MM.1S (cell line): ENCODE results near the gene PIK3IP1.

Experiments
- EZH2 ChIP-seq: fragments of 300-600 bp; sonication (generic); optimal IDR thresholded peaks from 2 replicates; pipeline ENCODE3; 2017; ENCODE audit warnings: low read depth, mild to moderate bottlenecking, antibody characterized with exemption, low read length, mixed read lengths
- TF ChIP-seq, protein P1 (sequence below): fragments of 300-600 bp; sonication (generic); IDR thresholded peaks from 2 replicates; pipeline ENCODE4 v1.5.1; 2016; ENCODE audit warnings: antibody characterized with exemption, low read length, mixed read lengths

DNA sequence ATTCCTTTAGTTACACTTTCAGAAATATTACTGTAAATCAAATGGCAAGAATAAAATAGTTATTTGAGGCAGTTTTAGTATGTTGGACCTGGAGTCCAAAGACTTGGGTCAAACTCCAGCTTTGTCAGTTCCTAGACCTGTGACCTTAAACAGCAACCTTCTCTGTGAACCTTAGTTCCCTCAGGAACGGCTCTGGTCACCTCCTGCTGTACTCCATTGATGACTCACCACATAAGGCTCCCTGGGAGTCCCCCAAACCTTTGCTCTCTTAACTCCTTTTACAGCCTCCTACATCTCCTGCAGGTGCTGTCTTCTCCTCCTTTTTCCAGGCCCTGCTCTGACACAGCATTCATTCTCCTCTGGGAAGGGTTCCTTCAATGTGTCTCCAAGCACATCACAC, 51.1 kb downstream of the PIK3IP1 start:
- TF ChIP-seq, protein P1, sequence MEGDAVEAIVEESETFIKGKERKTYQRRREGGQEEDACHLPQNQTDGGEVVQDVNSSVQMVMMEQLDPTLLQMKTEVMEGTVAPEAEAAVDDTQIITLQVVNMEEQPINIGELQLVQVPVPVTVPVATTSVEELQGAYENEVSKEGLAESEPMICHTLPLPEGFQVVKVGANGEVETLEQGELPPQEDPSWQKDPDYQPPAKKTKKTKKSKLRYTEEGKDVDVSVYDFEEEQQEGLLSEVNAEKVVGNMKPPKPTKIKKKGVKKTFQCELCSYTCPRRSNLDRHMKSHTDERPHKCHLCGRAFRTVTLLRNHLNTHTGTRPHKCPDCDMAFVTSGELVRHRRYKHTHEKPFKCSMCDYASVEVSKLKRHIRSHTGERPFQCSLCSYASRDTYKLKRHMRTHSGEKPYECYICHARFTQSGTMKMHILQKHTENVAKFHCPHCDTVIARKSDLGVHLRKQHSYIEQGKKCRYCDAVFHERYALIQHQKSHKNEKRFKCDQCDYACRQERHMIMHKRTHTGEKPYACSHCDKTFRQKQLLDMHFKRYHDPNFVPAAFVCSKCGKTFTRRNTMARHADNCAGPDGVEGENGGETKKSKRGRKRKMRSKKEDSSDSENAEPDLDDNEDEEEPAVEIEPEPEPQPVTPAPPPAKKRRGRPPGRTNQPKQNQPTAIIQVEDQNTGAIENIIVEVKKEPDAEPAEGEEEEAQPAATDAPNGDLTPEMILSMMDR: no peak
- TF ChIP-seq EZH2: no peak
